ENCODE measurements around the gene RNU1-3.
"Not testable (repeated sequence)": the region's sequence is repeated elsewhere in the genome, so short reads cannot be mapped to it uniquely, and the experiment has no call there.

RNU1-3 gene

DNA sequence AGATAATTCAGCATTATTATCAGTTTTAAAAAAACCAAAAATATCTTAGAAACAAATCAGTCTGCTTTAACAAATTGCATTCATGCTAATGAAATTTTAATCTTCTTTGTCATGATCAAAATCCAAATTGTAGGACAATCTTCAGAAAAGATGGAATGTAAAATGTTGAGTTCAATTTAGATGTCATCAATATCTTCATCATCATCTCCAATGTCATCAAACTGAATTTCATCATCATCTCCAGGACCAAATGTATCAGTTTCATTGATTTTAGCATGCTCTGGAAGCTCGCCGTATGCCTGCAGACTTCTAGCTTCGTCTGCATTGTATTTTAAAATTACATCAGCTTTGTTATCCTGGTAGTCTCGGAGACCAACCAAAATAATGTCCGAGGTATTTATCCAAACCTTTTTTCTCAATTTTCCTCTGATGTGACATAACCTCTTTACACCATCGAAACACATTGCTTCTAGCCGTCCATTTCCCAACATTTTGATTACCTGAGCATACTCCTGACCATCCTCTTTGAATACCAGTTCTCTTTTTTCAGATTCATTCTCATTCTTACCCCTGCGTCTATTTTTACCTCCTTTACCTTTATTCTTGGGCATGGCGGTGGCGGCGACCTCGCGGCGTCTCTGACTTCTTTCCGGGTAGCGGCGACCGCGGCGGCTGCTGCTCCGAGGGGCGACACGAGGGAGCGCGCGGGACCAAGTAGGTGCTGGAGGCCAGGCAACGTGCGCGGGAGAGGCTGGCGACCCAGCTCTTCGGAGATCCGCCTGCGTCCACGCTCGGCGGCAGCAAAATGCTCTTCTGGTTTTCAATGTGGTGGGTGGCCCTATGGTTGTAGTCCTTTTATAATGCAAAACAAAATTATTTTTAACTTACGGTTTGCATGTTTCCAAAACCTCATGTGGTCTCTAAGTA lies 19.0 kb upstream of the RNU1-3 start:
- H3K27ac ChIP-seq (replicated peaks); H3K4me3 ChIP-seq (replicated peaks; ENCODE audit: insufficient read depth, low read length); DNase-seq (ENCODE audit: low read depth in 1 of 2, low spot score in 1 of 2): not testable (repeated sequence)

DNA sequence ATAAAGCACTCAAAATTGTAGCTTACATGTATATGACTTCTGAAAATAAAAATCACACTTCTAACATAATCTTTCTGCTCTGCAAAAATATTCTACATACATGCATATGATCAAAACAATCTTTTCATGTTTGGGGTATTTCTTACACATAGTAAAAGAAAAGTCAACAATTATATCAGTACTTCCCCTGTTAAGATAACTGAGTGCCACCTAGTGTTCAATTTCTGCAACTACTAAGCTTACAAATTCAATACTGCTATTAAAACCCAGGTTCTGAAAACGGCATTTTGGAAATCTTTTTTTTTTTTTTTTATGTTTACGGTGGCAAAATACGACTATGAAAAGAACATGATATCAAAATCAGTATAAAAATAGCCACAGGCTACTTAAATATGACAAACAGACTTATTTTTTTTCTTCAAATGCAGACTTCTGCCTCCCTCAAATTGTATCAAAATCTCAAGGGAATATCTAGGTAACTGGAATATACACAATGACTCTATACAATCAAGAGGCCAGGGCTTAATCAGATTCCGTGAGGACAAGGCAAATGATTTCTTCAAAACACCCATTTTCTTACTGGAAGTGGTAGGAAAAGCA lies 18.1 kb upstream of the RNU1-3 start:
- not testable (repeated sequence) for H3K27ac ChIP-seq (replicated peaks); DNase-seq (ENCODE audit: low read depth in 1 of 2, low spot score in 1 of 2); H3K27me3 ChIP-seq (ENCODE audit: insufficient read depth, poor library complexity, severe bottlenecking); H3K4me3 ChIP-seq (replicated peaks; ENCODE audit: insufficient read depth, low read length)

More for the DNA sequence above, 19.0 kb upstream of the RNU1-3 start:
- H3K27me3 ChIP-seq (ENCODE audit: insufficient read depth, poor library complexity, severe bottlenecking): not testable (repeated sequence)

DNA sequence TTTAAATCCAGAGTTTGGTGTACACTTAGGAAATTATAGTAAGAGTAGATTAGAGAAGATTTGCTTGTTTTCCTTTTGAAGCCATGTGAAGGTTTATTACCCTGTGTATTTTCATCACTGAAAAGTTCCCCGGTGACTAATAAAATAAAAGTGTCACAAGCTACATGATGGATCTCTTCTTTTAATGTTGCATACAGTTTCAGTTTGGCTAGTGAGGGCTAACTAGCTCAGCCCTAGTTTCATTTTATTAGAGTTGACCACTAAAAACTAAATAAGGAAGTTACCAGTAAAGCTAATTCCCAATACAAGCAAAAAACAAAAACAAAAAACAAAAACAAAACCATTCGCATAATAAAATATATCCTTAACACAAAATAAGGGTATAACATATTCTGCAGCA lies 17.4 kb upstream of the RNU1-3 start:
- DNase-seq (ENCODE audit: low read depth in 1 of 2, low spot score in 1 of 2); H3K27me3 ChIP-seq (ENCODE audit: insufficient read depth, poor library complexity, severe bottlenecking): not testable (repeated sequence)

DNA sequence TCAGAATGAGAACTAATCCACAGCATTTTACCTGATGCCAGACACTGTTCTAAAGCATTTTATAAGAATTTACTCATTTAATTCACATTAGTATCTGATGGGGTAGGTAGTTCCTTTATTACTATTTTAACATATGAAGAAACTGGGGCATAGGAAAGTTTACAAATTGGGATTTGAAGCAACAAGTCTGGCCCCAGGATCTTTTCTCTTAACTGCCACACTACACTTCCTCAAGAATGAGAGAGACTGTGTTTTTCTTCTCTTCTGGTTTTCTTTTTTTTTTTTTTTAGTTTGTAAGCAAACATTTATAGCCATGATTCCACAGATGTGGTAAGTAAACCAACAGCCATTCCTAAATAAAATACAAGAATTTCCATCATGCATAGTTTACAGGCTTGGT lies 16.1 kb upstream of the RNU1-3 start:
- H3K27ac ChIP-seq (replicated peaks); DNase-seq (ENCODE audit: low read depth in 1 of 2, low spot score in 1 of 2); H3K4me3 ChIP-seq (replicated peaks; ENCODE audit: insufficient read depth, low read length); H3K27me3 ChIP-seq (ENCODE audit: insufficient read depth, poor library complexity, severe bottlenecking): not testable (repeated sequence)

More for the DNA sequence above, 17.4 kb upstream of the RNU1-3 start:
- H3K27ac ChIP-seq (replicated peaks); H3K4me3 ChIP-seq (replicated peaks; ENCODE audit: insufficient read depth, low read length): not testable (repeated sequence)

DNA sequence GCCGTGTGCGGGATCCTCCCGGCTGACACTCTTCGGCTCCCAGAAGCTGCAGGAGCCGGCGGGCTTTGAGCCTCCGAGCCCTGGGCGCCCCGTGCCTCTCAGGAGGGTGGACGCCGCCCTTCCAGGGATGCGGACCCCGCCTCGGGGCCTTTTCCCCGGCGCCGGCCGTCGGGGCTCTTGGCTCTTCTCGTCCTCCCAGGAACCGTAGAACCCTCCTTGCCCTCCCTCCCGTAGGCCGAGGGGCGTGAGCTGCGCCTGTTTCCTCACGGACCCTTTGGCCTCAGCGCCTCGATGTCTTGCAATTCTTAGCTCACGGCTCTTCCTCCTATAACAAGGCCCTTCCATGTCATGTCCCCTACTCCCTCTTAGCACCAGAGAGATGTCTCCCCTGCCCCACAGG lies 13.6 kb upstream of the RNU1-3 start:
- H3K27ac ChIP-seq (replicated peaks); H3K27me3 ChIP-seq (ENCODE audit: insufficient read depth, poor library complexity, severe bottlenecking); DNase-seq (ENCODE audit: low read depth in 1 of 2, low spot score in 1 of 2); H3K4me3 ChIP-seq (replicated peaks; ENCODE audit: insufficient read depth, low read length): not testable (repeated sequence)

DNA sequence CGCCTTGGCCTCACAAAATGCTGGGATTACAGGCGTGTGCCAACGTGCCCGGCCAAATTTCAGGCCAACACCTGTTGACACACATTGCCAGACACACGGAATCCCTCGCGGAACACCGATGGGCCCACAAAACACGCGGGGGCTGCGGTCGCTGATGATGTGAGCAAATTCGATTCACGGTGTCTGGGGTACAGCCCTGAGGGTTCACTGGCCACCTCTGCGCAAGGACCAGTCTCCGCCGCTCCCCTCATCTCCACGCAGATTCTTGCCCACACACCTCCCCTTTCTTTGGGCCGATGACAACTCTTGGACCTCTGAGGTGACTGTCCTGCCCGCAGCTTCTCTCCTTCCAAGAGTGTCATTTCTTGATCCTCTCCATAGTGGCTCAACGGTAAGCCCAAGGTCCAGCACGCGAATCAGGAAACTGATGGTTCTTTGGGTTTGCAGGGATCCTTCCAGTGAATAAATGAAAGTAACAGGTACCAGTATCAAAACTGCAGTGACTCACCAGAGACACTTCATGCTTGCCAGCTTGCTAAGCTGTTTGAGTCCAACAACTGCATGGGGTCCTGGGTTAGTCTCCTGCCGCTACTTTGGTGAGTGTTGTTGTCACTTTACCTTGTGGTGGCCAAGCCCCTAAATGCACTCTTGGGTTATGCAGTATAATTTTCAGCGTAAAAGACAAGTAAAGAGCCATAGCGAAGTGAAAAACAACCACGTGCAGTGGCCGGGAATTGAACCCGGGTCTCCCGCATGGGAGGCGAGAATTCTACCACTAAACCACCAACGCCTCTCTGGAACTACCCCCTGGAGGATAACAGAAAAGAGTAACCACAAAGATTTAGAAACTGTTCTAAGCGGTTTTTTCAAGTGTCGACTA lies 11.0 kb upstream of the RNU1-3 start:
- DNase-seq (ENCODE audit: low read depth in 1 of 2, low spot score in 1 of 2): peak; percentile 71 to 75
- TF ChIP-seq SPI1 (IDR thresholded peaks at IDR 0.05; ENCODE audit: borderline replicate concordance, low read depth) (no peak), POLR2AphosphoS5 (IDR thresholded peaks at IDR 0.05; ENCODE audit: low read depth) (0 out of 2 replicates have a peak, but pooled peaks have one; percentile 46), GABPA (IDR thresholded peaks at IDR 0.05; ENCODE audit: low read depth) (0 out of 2 replicates have a peak, but pooled peaks have one; percentile 33)
- TF ChIP-seq, protein P1, sequence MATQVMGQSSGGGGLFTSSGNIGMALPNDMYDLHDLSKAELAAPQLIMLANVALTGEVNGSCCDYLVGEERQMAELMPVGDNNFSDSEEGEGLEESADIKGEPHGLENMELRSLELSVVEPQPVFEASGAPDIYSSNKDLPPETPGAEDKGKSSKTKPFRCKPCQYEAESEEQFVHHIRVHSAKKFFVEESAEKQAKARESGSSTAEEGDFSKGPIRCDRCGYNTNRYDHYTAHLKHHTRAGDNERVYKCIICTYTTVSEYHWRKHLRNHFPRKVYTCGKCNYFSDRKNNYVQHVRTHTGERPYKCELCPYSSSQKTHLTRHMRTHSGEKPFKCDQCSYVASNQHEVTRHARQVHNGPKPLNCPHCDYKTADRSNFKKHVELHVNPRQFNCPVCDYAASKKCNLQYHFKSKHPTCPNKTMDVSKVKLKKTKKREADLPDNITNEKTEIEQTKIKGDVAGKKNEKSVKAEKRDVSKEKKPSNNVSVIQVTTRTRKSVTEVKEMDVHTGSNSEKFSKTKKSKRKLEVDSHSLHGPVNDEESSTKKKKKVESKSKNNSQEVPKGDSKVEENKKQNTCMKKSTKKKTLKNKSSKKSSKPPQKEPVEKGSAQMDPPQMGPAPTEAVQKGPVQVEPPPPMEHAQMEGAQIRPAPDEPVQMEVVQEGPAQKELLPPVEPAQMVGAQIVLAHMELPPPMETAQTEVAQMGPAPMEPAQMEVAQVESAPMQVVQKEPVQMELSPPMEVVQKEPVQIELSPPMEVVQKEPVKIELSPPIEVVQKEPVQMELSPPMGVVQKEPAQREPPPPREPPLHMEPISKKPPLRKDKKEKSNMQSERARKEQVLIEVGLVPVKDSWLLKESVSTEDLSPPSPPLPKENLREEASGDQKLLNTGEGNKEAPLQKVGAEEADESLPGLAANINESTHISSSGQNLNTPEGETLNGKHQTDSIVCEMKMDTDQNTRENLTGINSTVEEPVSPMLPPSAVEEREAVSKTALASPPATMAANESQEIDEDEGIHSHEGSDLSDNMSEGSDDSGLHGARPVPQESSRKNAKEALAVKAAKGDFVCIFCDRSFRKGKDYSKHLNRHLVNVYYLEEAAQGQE (IDR thresholded peaks at IDR 0.05; ENCODE audit: insufficient replicate concordance, low read depth): no peak
- Histone ChIP-seq H3K27ac (replicated peaks) (no peak overlapping the region), H3K4me3 (replicated peaks; ENCODE audit: insufficient read depth, low read length) (no peak overlapping the region), H3K27me3 (ENCODE audit: insufficient read depth, poor library complexity, severe bottlenecking) (no peaks in the 10 kb centered on the region)

DNA sequence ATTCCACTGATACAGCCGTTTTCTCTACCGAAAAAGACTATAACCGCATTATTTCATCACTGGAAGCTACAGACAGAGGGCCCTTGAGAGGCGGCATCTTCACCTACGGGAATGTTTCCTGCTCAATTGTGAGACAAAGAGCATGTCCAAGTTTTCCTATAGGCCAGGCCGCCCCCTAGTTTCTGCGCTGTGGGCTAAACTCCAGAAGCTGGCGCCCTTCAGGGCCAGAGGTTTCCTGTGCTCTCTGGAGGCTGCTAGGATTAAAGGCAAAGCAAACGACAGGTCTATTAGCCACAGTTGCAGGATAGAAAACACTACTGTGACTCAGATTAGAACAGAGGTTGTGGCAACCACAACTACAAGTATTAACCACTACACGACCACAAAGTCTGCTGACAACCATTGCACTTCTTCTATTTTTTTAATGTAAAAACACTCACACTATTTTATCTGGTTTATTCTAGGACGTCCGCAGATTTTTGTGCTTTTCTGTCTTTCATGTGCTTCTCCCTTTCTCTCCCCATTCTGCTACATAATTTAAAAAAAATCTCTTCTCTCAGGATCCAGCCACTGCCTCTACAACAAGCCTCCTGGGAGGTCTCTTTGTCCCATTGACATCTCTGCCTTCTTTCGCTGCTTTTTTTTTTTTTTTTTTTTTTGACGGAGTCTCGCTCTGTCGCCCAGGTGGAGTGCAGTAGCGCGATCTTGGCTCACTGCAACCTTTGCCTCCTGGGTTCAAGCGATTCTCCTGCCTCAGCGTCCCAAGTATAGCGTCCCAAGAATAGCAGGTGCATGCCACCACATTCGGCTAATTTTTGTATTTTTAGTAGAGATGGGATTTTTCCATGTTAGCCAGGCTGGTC lies 10.1 kb upstream of the RNU1-3 start:
- DNase-seq (ENCODE audit: low read depth in 1 of 2, low spot score in 1 of 2): peak in 1 of 2 experiments; percentile 65
- H3K27ac ChIP-seq (replicated peaks): peak overlapping the region; percentile 29; the same call in 1 of the 2 replicates
- H3K4me3 ChIP-seq (replicated peaks; ENCODE audit: insufficient read depth, low read length); H3K27me3 ChIP-seq (ENCODE audit: insufficient read depth, poor library complexity, severe bottlenecking): not testable (repeated sequence)
- peak; percentile 70 for TF ChIP-seq SPI1 (IDR thresholded peaks at IDR 0.05; ENCODE audit: borderline replicate concordance, low read depth)
- TF ChIP-seq POLR2AphosphoS5 (IDR thresholded peaks at IDR 0.05; ENCODE audit: low read depth): peak; percentile 64

DNA sequence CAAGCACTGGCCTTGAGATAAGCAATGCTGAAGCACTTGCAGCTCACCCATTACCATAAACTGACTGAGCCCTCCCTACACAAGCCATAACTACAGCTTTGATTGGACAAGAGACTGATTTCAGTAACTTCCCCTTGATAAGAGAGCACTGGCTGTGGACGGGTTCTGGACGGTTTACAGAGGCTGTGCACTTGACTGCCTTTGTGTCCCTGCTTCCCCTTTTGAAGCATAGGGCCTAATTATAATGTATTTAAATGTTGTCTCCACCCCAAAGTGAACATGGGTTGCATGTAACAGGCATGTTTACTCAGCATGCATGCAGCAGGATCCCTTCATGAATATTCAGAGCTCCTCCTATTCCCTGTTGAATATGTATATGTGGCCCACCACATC lies 8.4 kb upstream of the RNU1-3 start:
- H3K27ac ChIP-seq (replicated peaks); H3K27me3 ChIP-seq (ENCODE audit: insufficient read depth, poor library complexity, severe bottlenecking); DNase-seq (ENCODE audit: low read depth in 1 of 2, low spot score in 1 of 2); H3K4me3 ChIP-seq (replicated peaks; ENCODE audit: insufficient read depth, low read length): not testable (repeated sequence)

DNA sequence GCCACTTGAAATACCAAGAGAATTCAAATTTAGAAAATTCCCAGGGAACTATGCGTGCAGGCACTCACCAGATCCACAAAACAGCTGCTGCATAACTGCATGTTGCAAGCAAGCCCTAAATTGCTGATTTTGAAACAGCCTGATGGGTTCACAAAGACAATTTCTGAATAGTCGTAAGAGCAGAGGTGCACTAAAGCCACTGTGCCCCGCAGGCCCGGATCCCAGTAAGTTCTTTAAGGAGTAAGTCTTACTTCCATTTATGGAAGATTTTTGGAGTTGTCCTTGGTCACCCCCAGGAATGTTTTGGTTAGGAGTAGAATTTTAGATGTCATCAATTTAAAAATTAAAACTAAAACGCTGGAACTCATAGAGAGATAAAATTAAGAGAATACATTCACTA lies 7.2 kb upstream of the RNU1-3 start:
- H3K27ac ChIP-seq (replicated peaks); DNase-seq (ENCODE audit: low read depth in 1 of 2, low spot score in 1 of 2); H3K27me3 ChIP-seq (ENCODE audit: insufficient read depth, poor library complexity, severe bottlenecking); H3K4me3 ChIP-seq (replicated peaks; ENCODE audit: insufficient read depth, low read length): not testable (repeated sequence)

DNA sequence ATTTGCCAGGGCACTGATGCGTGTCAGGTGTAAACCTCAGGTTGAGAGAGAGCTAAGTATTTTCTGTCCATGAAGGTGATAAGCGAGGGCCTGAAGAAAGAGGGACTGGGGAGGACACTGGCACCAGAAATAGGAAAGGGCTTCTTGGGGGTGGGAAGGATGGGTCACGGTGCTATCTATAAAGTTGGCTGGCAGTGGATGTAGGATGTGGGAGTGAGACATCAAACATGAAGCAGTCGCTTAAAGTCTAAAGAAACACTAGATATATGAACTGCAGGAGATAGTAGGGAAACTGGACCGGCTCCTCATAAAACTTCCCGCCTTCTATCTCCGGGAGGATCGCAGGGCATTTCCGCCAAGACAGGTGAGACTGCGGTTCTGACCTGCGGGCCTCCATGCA lies 912 bp downstream of the RNU1-3 start:
- DNase-seq (ENCODE audit: low read depth in 1 of 2, low spot score in 1 of 2); H3K4me3 ChIP-seq (replicated peaks; ENCODE audit: insufficient read depth, low read length); H3K27me3 ChIP-seq (ENCODE audit: insufficient read depth, poor library complexity, severe bottlenecking); H3K27ac ChIP-seq (replicated peaks): not testable (repeated sequence)

DNA sequence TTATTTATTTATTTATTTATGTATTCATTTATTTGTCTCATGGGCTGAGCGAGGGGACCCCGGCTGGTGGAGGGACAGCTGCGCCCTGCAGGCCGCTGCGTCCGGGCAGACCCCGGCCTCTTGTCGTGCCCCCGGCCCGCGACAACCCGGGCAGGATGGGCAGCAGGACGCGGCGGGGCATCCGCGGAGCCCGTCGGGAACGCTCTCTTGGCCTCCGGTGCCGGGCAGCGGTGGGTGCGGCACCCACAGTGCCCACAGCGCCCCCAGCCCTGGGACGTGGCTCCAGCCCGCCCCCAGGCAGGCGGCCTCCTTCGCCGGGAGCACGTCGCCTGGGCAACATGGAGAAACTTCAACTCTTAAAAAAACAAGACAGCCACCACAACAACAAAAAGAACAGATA lies 8.5 kb downstream of the RNU1-3 start:
- not testable (repeated sequence) for H3K27me3 ChIP-seq (ENCODE audit: insufficient read depth, poor library complexity, severe bottlenecking); H3K27ac ChIP-seq (replicated peaks); H3K4me3 ChIP-seq (replicated peaks; ENCODE audit: insufficient read depth, low read length); DNase-seq (ENCODE audit: low read depth in 1 of 2, low spot score in 1 of 2)
